Muscle of leg (tissue), 11 donors: Measurements from ENCODE around the gene OBSL1. TPM values are rescaled to one million over a fixed set of nuclear protein-coding genes. Genes with fewer than 3 reads are reported as not detected.

Experiments
- DNase-seq: peaks from one replicate; pipeline ENCODE4 v3.0.0; 2013
- H3K27ac ChIP-seq: one replicate; pipeline ENCODE4 v1.5.1; 2013; ENCODE audit warnings: mild to moderate bottlenecking, low read length, control low read depth
- H3K27me3 ChIP-seq: one replicate; pipeline ENCODE4 v1.6.1; 2013; ENCODE audit warnings: low read length; ENCODE audit not compliant: control insufficient read depth, insufficient read depth
- H3K36me3 ChIP-seq: one replicate; pipeline ENCODE4 v1.6.1; 2013; ENCODE audit warnings: low read length; ENCODE audit not compliant: control insufficient read depth, insufficient read depth
- H3K4me1 ChIP-seq: one replicate; pipeline ENCODE4 v1.6.1; 2013; ENCODE audit warnings: low read length; ENCODE audit not compliant: control insufficient read depth, insufficient read depth
- H3K4me3 ChIP-seq: one replicate; pipeline ENCODE4 v1.5.1; 2013; ENCODE audit warnings: low read length, control low read depth
- H3K9me3 ChIP-seq: replicated peaks from 2 replicates; pipeline ENCODE4 v1.6.1; 2013; ENCODE audit warnings: low read depth, low read length; ENCODE audit not compliant: control insufficient read depth
- WGBS: methylation state at CpG from one replicate; pipeline ENCODE4 v1.1.5; 2013; ENCODE audit warnings: missing lambda C conversion rate; ENCODE audit not compliant: insufficient coverage; 5-methylcytosine and 5-hydroxymethylcytosine counted together
- polyA plus RNA-seq, 8 donors: library from polyadenylated mRNA; unstranded; fragments of 120-200 nt; gene quantifications; one replicate each; pipeline versions ENCODE4 v1.2.1 to v1.2.3, GENCODE V29; 2013; ENCODE audit warnings: inconsistent platforms in 1 of 8, low replicate concordance in 1 of 8; ENCODE audit not compliant: insufficient read length in 8 of 8, insufficient read depth in 1 of 8
- total RNA-seq: library from RNA; stranded (reverse); fragments of 120-200 nt; gene quantifications from one replicate; pipeline ENCODE4 v1.2.4, GENCODE V29; 2013

OBSL1 gene
- total and polyA plus RNA-seq, 9 donors: 117 to 193 (median 156) TPM

DNA sequence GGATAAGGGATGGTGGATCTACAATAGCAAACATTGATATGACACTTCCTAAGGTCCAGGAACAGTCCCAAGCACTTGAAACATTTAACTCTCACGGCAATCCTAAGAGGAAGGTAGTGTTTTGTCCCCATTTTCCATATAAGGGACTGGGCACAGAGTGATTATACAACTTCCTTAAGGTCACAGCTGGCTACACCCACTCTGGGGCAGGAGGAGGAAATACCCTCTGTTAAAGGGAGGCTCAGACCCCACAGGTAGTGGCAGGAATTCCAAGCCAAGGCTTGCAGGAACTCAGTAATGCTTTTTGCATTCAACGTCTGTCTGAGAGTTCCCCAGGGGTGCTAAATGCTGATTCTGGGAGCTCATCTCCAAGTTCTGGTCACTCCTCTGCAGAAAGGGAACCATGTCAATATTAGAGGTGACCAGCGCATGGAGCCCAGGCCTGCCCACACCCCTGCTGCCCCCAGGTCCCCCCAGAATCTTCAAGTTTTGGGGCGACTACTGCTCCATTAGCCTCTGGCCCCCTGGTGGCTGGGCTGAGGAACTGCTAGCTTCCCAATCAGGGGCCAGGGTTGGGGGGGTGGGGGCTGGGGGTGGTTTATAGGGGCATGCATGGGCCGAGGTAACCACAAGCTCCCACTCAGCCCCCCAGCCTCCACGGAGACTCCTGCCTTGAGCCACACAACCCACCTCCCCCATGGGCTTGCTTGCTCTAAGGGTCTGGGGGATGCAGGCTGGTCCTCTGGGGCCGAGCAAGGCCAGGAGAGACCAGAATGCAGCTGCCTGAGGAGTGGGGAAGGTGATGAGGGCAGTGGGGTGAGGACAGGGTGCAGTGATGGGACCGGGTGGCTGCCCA lies 11.1 kb downstream of the OBSL1 start:
- peaks cover 21% of the 10 kb centered on the region for H3K4me1 ChIP-seq
- 38% methylated on average over 4 of the region's 8 CpGs for WGBS
- H3K27me3 ChIP-seq: peaks cover 2% of the 10 kb centered on the region
- peaks cover 78% of the 10 kb centered on the region for H3K36me3 ChIP-seq
- H3K9me3 ChIP-seq: no peaks in the 10 kb centered on the region
- H3K4me3 ChIP-seq: no peak overlapping the region
- no peak for DNase-seq
- no peak overlapping the region for H3K27ac ChIP-seq

DNA sequence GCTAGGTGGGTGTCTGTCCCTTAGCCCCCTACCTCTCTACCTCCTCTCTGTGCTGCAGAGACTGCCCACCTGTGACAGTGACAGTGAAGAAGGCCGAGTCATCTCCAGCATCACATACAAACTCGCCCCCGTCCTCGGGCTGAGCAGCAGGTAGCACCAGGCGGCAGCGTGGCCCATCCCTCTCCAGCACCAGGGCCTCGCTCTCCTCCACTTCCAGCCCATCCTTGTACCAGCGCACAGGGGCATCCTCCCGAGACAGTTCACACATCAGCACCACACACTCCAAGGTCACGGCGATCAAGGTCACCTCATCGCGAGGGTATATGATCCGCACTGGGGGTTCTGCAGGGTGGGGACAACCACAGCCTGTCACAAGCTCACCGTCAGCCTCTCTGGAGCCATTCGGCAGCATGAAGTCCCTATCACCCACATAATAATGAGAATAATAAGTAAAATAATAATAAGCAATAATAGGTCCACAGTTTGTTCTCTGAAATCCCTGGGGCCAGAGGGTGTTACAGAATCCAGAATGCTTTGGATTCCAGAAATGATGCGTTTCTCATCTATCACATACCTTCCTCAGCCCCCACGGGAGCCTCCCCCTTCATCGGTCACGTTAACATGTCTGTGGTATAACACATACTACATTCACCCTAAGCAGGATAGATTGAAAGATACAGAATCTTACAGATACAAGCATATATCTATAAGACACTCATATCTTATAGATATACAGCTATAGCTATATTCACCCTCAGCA lies 12.0 kb downstream of the OBSL1 start:
- Histone ChIP-seq H3K36me3 (peaks cover 74% of the 10 kb centered on the region), H3K27me3 (peaks cover 2% of the 10 kb centered on the region), H3K27ac (no peak overlapping the region), H3K9me3 (no peaks in the 10 kb centered on the region), H3K4me3 (no peak overlapping the region), H3K4me1 (peaks cover 21% of the 10 kb centered on the region)
- WGBS: 92% methylated on average over 8 of the region's 20 CpGs
- DNase-seq: no peak

DNA sequence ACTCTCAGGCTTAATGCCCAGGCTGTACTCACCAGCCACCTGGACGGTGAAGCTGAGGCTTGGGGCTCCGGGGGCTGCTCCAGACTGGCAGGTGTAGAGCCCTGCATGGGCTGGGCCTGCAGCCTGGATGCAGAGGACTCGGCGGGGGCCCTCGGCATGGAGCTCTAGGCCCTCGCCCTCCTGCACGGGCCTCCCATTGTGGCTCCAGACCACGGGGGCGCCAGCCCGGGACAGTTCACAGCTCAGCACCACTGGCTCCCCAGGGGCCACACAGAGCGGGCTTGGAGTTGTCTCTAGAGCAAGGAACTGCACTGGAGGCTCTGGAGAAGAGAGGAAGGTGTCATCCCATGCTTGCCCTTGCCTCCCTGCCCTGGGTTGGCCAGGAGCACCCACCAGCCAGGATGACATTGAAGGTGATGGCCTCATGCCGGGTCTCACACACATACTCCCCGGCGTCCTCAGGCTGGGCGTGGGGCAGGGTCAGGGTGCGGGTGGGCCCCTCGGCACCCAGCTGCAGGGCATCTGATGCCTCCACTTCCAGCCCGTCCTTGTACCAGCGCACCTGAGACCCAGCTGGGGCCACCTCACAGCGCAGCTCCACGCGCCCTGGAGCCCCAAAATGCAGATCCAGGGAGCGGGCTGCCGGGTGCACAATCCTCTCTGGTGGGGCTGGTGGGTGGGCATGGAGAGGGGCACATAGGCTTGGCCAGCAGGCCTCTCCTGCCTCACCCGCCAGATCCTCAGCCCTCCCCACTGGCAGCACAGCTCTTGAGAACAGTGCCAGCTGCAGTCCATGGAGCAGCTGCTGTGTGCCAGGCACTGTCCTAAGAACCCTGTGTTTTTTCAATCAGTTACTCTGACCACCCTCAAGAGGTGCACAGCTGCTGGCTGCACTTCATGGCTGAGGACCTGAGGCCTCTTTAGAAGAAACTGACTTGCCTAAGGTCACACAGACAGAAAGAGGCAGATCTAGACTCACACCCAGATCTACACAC lies 13.3 kb downstream of the OBSL1 start:
- DNase-seq: no peak
- H3K27ac ChIP-seq: no peak overlapping the region
- peaks cover 61% of the 10 kb centered on the region for H3K36me3 ChIP-seq
- WGBS: 97% methylated on average over 18 of the region's 25 CpGs
- H3K4me1 ChIP-seq: peaks cover 21% of the 10 kb centered on the region
- peaks cover 7% of the 10 kb centered on the region for H3K27me3 ChIP-seq
- no peak overlapping the region for H3K4me3 ChIP-seq
- no peaks in the 10 kb centered on the region for H3K9me3 ChIP-seq

DNA sequence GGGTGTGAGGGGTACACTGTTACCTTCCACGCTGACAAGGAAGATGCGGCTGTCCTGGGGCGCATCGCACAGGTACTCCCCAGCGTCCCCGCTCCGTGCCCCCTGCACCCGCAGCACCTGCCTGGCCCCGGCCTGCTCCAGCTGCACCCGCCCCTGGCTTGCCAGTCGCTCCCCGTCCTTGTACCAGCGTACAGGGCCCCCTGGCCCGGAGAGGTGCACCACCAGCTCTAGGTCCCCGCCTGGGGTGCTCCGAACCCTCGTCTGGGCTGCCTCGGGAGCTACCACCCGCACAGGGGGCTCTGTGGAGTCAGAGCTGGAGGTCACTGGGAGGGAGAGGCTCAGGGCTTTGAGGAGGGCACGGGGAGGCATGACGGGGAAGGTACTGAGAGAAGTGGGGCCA lies 14.0 kb downstream of the OBSL1 start:
- no peak for DNase-seq
- H3K4me1 ChIP-seq: peaks cover 21% of the 10 kb centered on the region
- H3K27ac ChIP-seq: no peak overlapping the region
- WGBS: 87% methylated on average over 21 of the region's 21 CpGs
- peaks cover 14% of the 10 kb centered on the region for H3K27me3 ChIP-seq
- peaks cover 53% of the 10 kb centered on the region for H3K36me3 ChIP-seq
- H3K4me3 ChIP-seq: no peak overlapping the region
- H3K9me3 ChIP-seq: no peaks in the 10 kb centered on the region

DNA sequence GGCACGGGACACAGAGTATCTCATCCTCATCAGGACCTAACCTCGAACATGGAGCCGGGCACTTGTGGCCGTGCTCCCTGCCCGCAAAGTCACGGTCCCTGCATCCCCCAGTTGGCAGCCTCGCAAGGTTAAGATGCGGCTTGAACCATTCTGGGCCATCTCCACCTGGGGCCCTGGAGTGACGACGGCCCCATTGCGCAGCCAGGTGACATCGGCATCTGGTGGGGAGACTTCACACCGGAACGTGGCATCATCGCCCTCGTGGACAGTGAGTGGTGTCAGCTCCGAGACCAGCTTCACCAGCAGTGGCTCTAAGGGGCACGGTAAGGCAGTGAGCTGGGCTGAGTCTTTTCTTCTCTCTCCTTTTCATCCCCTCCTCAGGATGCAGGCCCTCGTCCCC lies 14.9 kb downstream of the OBSL1 start:
- no peak for DNase-seq
- Histone ChIP-seq H3K9me3 (no peaks in the 10 kb centered on the region), H3K27me3 (peaks cover 23% of the 10 kb centered on the region), H3K4me3 (no peak overlapping the region), H3K4me1 (peaks cover 21% of the 10 kb centered on the region), H3K27ac (no peak overlapping the region), H3K36me3 (peaks cover 46% of the 10 kb centered on the region)
- 91% methylated on average over 19 of the region's 19 CpGs for WGBS

DNA sequence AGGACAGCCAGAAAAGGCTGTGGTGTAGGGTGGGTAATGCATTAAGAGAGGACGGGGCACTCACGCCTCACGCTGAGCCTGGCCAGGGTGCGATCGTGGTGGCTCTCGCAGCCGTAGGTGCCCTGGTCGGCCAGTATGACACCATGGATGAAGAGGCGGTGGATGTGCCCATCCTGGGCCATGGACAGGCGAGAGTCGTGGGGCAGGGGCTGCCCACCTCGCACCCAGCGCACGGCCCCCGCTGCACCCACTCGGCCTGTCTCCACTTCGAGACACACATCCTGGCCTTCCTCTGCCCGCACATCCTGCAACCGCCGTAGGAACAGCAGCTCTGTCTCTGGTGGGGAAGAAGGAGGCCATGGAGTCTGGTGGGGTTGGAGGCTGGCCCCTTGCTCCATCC lies 15.4 kb downstream of the OBSL1 start:
- no peaks in the 10 kb centered on the region for H3K9me3 ChIP-seq
- peaks cover 26% of the 10 kb centered on the region for H3K27me3 ChIP-seq
- no peak overlapping the region for H3K27ac ChIP-seq
- no peak for DNase-seq
- H3K4me3 ChIP-seq: no peak overlapping the region
- 95% methylated on average over 20 of the region's 20 CpGs for WGBS
- peaks cover 44% of the 10 kb centered on the region for H3K36me3 ChIP-seq
- H3K4me1 ChIP-seq: peaks cover 24% of the 10 kb centered on the region

DNA sequence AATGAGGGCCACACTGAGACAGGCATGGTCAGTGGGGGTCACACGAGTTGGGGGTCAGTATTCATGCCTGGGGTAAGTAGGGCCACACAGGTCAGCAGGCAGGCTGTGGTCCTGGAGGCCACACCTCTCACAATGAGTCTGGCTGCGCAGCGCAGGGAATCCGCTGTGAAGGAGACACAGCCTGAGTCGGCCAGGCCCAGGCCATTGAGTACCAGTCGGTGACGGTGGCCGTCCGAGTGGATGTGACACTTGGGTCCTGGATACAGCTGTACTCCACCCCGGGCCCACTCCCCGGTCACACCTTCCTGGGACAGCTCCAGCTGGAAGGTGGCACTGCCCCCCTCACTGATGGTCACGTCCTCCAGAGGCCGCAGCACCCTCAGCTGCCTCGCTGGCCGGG lies 17.0 kb downstream of the OBSL1 start:
- H3K9me3 ChIP-seq: no peaks in the 10 kb centered on the region
- H3K4me3 ChIP-seq: no peak overlapping the region
- peaks cover 49% of the 10 kb centered on the region for H3K36me3 ChIP-seq
- peaks cover 26% of the 10 kb centered on the region for H3K4me1 ChIP-seq
- DNase-seq: no peak
- WGBS: 89% methylated on average over 10 of the region's 15 CpGs
- peaks cover 31% of the 10 kb centered on the region for H3K27me3 ChIP-seq
- H3K27ac ChIP-seq: no peak overlapping the region

DNA sequence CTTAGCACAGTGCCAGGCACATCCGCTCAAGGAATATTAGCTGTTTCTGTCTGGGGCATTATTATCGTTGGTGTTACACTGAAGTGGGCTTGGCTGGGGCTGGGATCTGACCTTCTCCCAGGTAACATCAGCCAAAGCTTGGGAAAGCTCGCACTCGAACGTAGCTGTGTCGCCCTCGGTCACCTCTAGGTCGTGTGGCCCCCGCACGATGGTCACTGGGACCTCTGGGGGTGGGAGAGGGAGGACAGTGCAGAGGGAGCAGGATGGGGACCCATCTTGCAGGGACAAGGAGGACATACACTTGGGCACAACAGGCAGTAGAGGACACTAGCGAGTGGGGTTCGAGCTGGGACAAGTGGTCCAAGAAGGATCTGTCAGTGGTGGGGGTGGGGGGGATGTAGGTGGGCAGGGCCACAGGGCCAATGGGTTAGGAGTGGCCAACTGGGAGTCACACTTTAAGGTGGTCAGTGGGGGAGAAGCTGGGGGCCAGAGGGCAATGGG lies 17.8 kb downstream of the OBSL1 start:
- no peak overlapping the region for H3K4me3 ChIP-seq
- WGBS: 83% methylated on average over 12 of the region's 12 CpGs

DNA sequence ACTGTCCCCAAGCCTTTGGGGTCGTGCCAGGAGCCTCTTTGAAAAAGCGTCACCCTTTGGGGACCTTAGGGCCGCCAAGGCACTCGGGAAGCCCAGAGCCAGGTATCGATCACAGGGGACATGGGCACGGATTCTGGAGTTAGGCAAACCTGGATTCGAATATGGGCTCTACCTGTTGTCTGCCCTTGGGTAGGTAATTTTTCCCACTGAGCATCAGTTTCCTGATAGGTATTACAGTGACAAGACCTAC lies 18.2 kb downstream of the OBSL1 start:
- Histone ChIP-seq H3K27me3 (peaks cover 34% of the 10 kb centered on the region), H3K9me3 (no peaks in the 10 kb centered on the region), H3K27ac (no peak overlapping the region), H3K4me1 (peaks cover 26% of the 10 kb centered on the region), H3K36me3 (peaks cover 43% of the 10 kb centered on the region), H3K4me3 (peak overlapping the region; percentile 48)
- 15% methylated on average over 6 of the region's 7 CpGs for WGBS
- DNase-seq: no peak

More for the DNA sequence above, 17.8 kb downstream of the OBSL1 start:
- Histone ChIP-seq H3K9me3 (no peaks in the 10 kb centered on the region), H3K36me3 (peaks cover 47% of the 10 kb centered on the region), H3K27me3 (peaks cover 34% of the 10 kb centered on the region), H3K4me1 (peaks cover 26% of the 10 kb centered on the region), H3K27ac (no peak overlapping the region)
- DNase-seq: no peak
